NT2/D1 (cell line): ENCODE data around the gene GRHPR.

Experiments
- YY1 ChIP-seq: IDR thresholded peaks from 2 replicates; pipeline ENCODE4 v1.6.1; 2011; ENCODE audit not compliant: insufficient read length, insufficient read depth
- ZNF274 ChIP-seq: IDR thresholded peaks from 2 replicates; pipeline ENCODE4 v1.6.1; 2011; ENCODE audit warnings: mild to moderate bottlenecking, low read depth, low read length

DNA sequence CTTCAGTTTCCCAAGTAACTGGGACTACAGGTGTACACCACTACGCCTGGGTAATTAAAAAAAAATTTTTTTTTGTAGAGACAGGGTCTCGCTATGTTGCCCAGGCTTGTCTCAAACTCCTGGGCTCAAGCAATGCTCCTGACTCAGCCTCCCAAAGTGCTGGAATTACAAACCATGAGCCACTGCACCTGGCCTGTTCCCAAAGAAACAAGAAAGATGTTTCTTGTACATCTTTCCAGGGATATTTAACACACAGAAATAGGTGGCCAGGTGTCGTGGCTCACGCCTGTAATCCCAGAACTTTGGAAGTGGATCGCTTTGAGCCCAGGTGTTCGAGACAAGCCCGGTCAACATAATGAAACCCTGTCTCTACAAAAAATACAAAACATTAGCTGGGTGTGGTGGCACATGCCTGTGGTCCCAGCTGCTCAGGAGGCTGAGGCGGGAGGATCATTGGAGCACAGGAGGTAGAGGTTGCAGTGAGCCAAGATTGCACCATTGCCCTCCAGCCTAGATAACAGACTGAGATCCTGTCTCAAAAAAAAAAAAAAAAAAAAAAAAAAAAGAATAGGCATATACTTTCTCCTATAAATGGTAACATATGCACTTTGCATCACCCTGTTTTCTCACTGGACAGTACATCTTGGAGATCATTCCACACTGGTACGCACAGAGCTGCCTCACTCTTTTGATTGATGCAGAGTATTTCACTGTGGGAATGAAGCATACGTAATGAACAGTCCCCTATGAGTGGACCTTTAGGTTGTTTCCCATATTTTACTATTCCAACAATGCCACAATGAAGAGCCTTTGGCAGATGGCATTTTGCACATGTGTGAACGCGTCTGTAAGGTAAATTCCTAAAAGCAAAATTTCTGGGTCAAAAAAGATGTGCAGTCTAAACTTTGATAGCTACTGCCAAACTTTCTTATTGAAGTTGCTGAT lies 2.0 kb upstream of the GRHPR start:
- no peak for TF ChIP-seq ZNF274
- TF ChIP-seq YY1: no peak
